HG02588 (cell line): ENCODE results near the gene PGAM2.
"Not testable (repeated sequence)": the region's sequence is repeated elsewhere in the genome, so short reads cannot be mapped to it uniquely, and the experiment has no call there.

Experiments
- ATAC-seq: cut with Tn5 transposase; IDR thresholded peaks from one replicate; pipeline ENCODE4 v1.9.1; 2021; ENCODE audit warnings: mild to moderate bottlenecking, moderate library complexity; ENCODE audit not compliant: unreplicated experiment

PGAM2 gene

GRCh38 chr7:44052771-44053365, 12.5 kb downstream of the PGAM2 start:
- ATAC-seq, result no peak

GRCh38 chr7:44051611-44052220, 13.7 kb downstream of the PGAM2 start:
- ATAC-seq, result no peak

GRCh38 chr7:44050915-44051560, 14.3 kb downstream of the PGAM2 start:
- ATAC-seq, result no peak

- no peak for ATAC-seq
Measured at GRCh38 chr7:44050121-44050914, 15.0 kb downstream of the PGAM2 start.

- ATAC-seq, result no peak
Measured at GRCh38 chr7:44048031-44048795, 17.2 kb downstream of the PGAM2 start.

GRCh38 chr7:44046321-44047061, 18.9 kb downstream of the PGAM2 start:
- ATAC-seq, result peak; percentile 55

GRCh38 chr7:44045226-44046014, 19.9 kb downstream of the PGAM2 start:
- peak; percentile 5 for ATAC-seq

- ATAC-seq, result peak; percentile 63
Measured at GRCh38 chr7:44044315-44045225, 20.8 kb downstream of the PGAM2 start, which contains the start of gene DBNL. DBNL (plus strand) TSS chr7:44044702; CDS start chr7:44044738, 36 bp downstream.

- no peak for ATAC-seq
Measured at GRCh38 chr7:44043902-44044301, 21.5 kb downstream of the PGAM2 start.

- no peak for ATAC-seq
Measured at GRCh38 chr7:44042221-44042620, 23.1 kb downstream of the PGAM2 start.

- peak; percentile 43 for ATAC-seq
Measured at GRCh38 chr7:44040493-44040891, 24.9 kb downstream of the PGAM2 start.

GRCh38 chr7:44039800-44040492, 25.4 kb downstream of the PGAM2 start:
- ATAC-seq, result peak; percentile 2

- ATAC-seq, result peak; percentile 67
Measured at GRCh38 chr7:44038961-44039558, 26.3 kb downstream of the PGAM2 start.

- not testable (repeated sequence) for ATAC-seq
Measured at GRCh38 chr7:44038553-44038952, 26.8 kb downstream of the PGAM2 start.

GRCh38 chr7:44037951-44038350, 27.4 kb downstream of the PGAM2 start:
- ATAC-seq, result not testable (repeated sequence)

- ATAC-seq, result not testable (repeated sequence)
Measured at GRCh38 chr7:44036364-44036763, 29.0 kb downstream of the PGAM2 start.
